ENCODE measurements around the gene JAZF1.

DNA sequence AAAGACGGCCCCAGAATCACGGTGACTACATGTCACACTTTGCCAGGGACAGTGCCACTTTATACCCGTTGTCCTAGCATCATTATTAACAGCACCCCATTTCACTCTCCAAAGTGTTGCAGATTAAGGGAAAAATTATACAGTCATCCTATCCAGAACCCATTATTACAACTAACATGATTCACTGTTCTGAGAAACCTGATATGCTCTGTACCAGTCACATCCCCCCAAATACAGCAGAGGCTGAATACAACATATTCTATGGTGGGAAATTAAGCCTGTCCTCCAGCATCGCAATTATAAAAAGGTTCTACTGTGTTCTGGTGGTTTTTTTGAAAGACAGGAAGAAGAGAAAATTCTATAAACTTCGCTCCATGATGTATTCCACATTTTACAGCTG lies 162.1 kb downstream of the JAZF1 start:
- TF ChIP-seq, protein P1, sequence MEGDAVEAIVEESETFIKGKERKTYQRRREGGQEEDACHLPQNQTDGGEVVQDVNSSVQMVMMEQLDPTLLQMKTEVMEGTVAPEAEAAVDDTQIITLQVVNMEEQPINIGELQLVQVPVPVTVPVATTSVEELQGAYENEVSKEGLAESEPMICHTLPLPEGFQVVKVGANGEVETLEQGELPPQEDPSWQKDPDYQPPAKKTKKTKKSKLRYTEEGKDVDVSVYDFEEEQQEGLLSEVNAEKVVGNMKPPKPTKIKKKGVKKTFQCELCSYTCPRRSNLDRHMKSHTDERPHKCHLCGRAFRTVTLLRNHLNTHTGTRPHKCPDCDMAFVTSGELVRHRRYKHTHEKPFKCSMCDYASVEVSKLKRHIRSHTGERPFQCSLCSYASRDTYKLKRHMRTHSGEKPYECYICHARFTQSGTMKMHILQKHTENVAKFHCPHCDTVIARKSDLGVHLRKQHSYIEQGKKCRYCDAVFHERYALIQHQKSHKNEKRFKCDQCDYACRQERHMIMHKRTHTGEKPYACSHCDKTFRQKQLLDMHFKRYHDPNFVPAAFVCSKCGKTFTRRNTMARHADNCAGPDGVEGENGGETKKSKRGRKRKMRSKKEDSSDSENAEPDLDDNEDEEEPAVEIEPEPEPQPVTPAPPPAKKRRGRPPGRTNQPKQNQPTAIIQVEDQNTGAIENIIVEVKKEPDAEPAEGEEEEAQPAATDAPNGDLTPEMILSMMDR (IDR thresholded peaks at IDR 0.05): no peak
- TF ChIP-seq POLR2A (IDR thresholded peaks at IDR 0.05): no peak
